Measurements from ENCODE around the gene GPR31. TPM values are rescaled to one million over a fixed set of nuclear protein-coding genes. Genes with fewer than 3 reads are reported as not detected.

The GPR31 gene
- total and polyA plus RNA-seq, 2 donors (not counting 3 experiments of a cell fraction or from before 2014, with no cell fraction given) = not detected

- Histone ChIP-seq H3K27ac (ENCODE audit: insufficient read depth, low read depth, low read length) (no peak overlapping the region), H3K79me2 (ENCODE audit: control insufficient read depth, insufficient read depth, low read length) (no peaks in the 10 kb centered on the region), H2AFZ (ENCODE audit: low read depth, low read length) (no peak overlapping the region), H4K20me1 (replicated peaks; ENCODE audit: control insufficient read depth, extremely low read depth, insufficient read depth, low read length) (no peaks in the 10 kb centered on the region), H3K4me1 (ENCODE audit: control insufficient read depth, extremely low read depth, insufficient read depth, low read length) (no peaks in the 10 kb centered on the region), H3K9me3 (replicated peaks; ENCODE audit: control insufficient read depth, insufficient read depth, low read length) (no peaks in the 10 kb centered on the region), H3K9ac (replicated peaks; ENCODE audit: extremely low read depth, insufficient read depth, low read length) (no peak overlapping the region), H3K36me3 (ENCODE audit: control insufficient read depth in 2 of 2, extremely low read depth in 1 of 2, insufficient read depth in 2 of 2, low read length in 2 of 2) (no peaks in the 10 kb centered on the region), H3K4me3 (replicated peaks in 1 of 3; ENCODE audit: insufficient read depth in 1 of 3, low read depth in 1 of 3, low read length in 3 of 3) (no peak overlapping the region), H3K9me1 (replicated peaks; ENCODE audit: control insufficient read depth, extremely low read depth, insufficient read depth, low read length) (no peaks in the 10 kb centered on the region), H3K27me3 (ENCODE audit: control insufficient read depth in 2 of 2, insufficient read depth in 2 of 2, low read length in 2 of 2) (no peaks in the 10 kb centered on the region), H3K4me2 (ENCODE audit: insufficient read depth, low read length) (no peak overlapping the region)
- DNase-seq (ENCODE audit: low read depth, low spot score) (no peak), FAIRE-seq (no peak)
- ChIA-PET CTCF (no interaction called here), POLR2A (no interaction called here)
- TF ChIP-seq JUN (IDR thresholded peaks at IDR 0.05; ENCODE audit: borderline replicate concordance, insufficient read depth, insufficient read length, low read depth) (no peak), EZH2 (IDR thresholded peaks at IDR 0.05; ENCODE audit: borderline replicate concordance, low read depth, low read length, severe bottlenecking) (no peak), POLR2A (IDR thresholded peaks at IDR 0.05; ENCODE audit: low read depth, low read length) (no peak), MYC (IDR thresholded peaks at IDR 0.05; ENCODE audit: low read depth, low read length) (no peak), FOS (IDR thresholded peaks at IDR 0.05; ENCODE audit: borderline replicate concordance, insufficient read depth, low read length) (no peak), GATA2 (IDR thresholded peaks at IDR 0.05; ENCODE audit: insufficient read depth, insufficient read length, low read depth, low read length) (no peak), POLR2AphosphoS5 (IDR thresholded peaks at IDR 0.05; ENCODE audit: insufficient read depth, low read depth, low read length) (no peak), MAX (IDR thresholded peaks at IDR 0.05; ENCODE audit: insufficient read depth, insufficient read length) (no peak), CTCF (IDR thresholded peaks at IDR 0.05; ENCODE audit: extremely low read depth in 1 of 2, insufficient read depth in 1 of 2, low read depth in 1 of 2, low read length in 2 of 2) (no peak)
- dilution Hi-C loops (cut with MboI; ENCODE audit: extremely low pct_ligation_motif_present, low sequenced_read_pairs) = no loop called here
- no TSS peak for BruUV-seq (replicated peaks)
- intact Hi-C loops (cut with micrococcal nuclease) = no loop called here
These were observed 41.5 kb downstream of the GPR31 start for GRCh38 chr6:167116109-167116837.
